Activated CD8-positive, alpha-beta T cell treated with anti-CD3 and anti-CD28 coated beads for 36 hours (primary cell): ENCODE results near the gene XDH. TPM values are rescaled to one million over a fixed set of nuclear protein-coding genes. Genes with fewer than 3 reads are reported as not detected.
A peak's percentile ranks its signal among the peaks of the same experiment; 100 is the strongest.

Experiments
- ATAC-seq: fragments of 200-7000 bp; cut with Tn5 transposase; one replicate; pipeline ENCODE4 v1.10.0; 2021; ENCODE audit warnings: mild to moderate bottlenecking, moderate library complexity
- CTCF ChIA-PET: fragments of 350-600 bp; sonication (Branson Sonifier 250); formaldehyde crosslinking; loops from one replicate; lab custom pipeline; 2021; ENCODE audit warnings: antibody characterized with exemption; lab: Charles Lee
- POLR2A ChIA-PET: fragments of 350-600 bp; sonication (Branson Sonifier 250); formaldehyde crosslinking; loops from one replicate; lab custom pipeline; 2021; ENCODE audit warnings: antibody characterized with exemption; lab: Charles Lee
- DNase-seq: peaks from one replicate; pipeline ENCODE4 v3.0.0-alpha.2; 2020
- H3K27ac Mint-ChIP-seq: one replicate; pipeline ENCODE4 v1.8.0; 2021; ENCODE audit warnings: mild to moderate bottlenecking, mixed read lengths
- H3K27me3 Mint-ChIP-seq: one replicate; pipeline ENCODE4 v1.8.0; 2021; ENCODE audit warnings: mixed read lengths
- H3K36me3 Mint-ChIP-seq: one replicate; pipeline ENCODE4 v1.8.0; 2021; ENCODE audit warnings: low read depth, mixed read lengths
- H3K4me1 Mint-ChIP-seq: one replicate; pipeline ENCODE4 v1.8.0; 2021; ENCODE audit warnings: low read depth, mixed read lengths
- H3K4me3 Mint-ChIP-seq: one replicate; pipeline ENCODE4 v1.8.0; 2021; ENCODE audit warnings: mild to moderate bottlenecking, moderate library complexity, mixed read lengths
- H3K9me3 Mint-ChIP-seq: one replicate; pipeline ENCODE4 v1.8.0; 2021; ENCODE audit warnings: mixed read lengths
- CTCF ChIP-seq: fragments of 200-600 bp; IDR thresholded peaks from one replicate; pipeline ENCODE4 v1.8.0; 2022; ENCODE audit warnings: antibody characterized with exemption, mild to moderate bottlenecking
- intact Hi-C: fragments of 100-400 bp; cut with micrococcal nuclease; formaldehyde crosslinking; loops from one replicate; pipeline ENCODE4 v1.10.0; 2022
- total RNA-seq, 2 experiments: library from RNA; stranded (reverse); gene quantifications; one replicate each; pipeline ENCODE4 v1.2.3, GENCODE V29; 2021

Gene XDH
- total RNA-seq, 2 experiments from 2014 or later = 0.16 TPM; not detected in 1

- peak; percentile 30 for TF ChIP-seq CTCF
These were observed 20.4 kb upstream of the XDH start for GRCh38 chr2:31434911-31435310.

GRCh38 chr2:31433541-31433940 lies 19.0 kb upstream of the XDH start:
- Mint-ChIP-seq H3K4me1 (peaks cover 15% of the 10 kb centered on the region), H3K9me3 (no peaks in the 10 kb centered on the region), H3K4me3 (no peak overlapping the region), H3K36me3 (no peaks in the 10 kb centered on the region), H3K27ac (no peak overlapping the region), H3K27me3 (peaks cover 12% of the 10 kb centered on the region)
- CTCF ChIA-PET = no interaction called here
- POLR2A ChIA-PET = no interaction called here
- no peak for ATAC-seq
- TF ChIP-seq CTCF = no peak
- no peak for DNase-seq
- intact Hi-C loops = no loop called here

More at GRCh38 chr2:31434911-31435310, 20.4 kb upstream of the XDH start:
- ATAC-seq (no peak), DNase-seq (no peak)
- Mint-ChIP-seq H3K4me3 (no peak overlapping the region), H3K27me3 (peaks cover 1% of the 10 kb centered on the region), H3K27ac (no peak overlapping the region), H3K4me1 (peaks cover 6% of the 10 kb centered on the region), H3K9me3 (no peaks in the 10 kb centered on the region), H3K36me3 (no peaks in the 10 kb centered on the region)
- POLR2A ChIA-PET = no interaction called here
- intact Hi-C loops = no loop called here
- CTCF ChIA-PET = no interaction called here

GRCh38 chr2:31430439-31431165 lies 16.1 kb upstream of the XDH start:
- H3K9me3 Mint-ChIP-seq = no peaks in the 10 kb centered on the region
- TF ChIP-seq CTCF = no peak
- no peak overlapping the region for H3K4me3 Mint-ChIP-seq
- DNase-seq = no peak
- H3K4me1 Mint-ChIP-seq = peaks cover 15% of the 10 kb centered on the region
- POLR2A ChIA-PET = interaction anchor here (0.5 kb wide), 1 partner anchor 400 kb away, joined by 3 read pairs; no protein-coding TSS in a partner anchor
- H3K27me3 Mint-ChIP-seq = peaks cover 28% of the 10 kb centered on the region
- no peak overlapping the region for H3K27ac Mint-ChIP-seq
- intact Hi-C loops = no loop called here
- CTCF ChIA-PET = interaction anchor here (1.1 kb wide), 2 partner anchors 10 to 97 kb away, joined by 3 to 4 read pairs; no protein-coding TSS in a partner anchor
- no peak for ATAC-seq
- H3K36me3 Mint-ChIP-seq = no peaks in the 10 kb centered on the region

GRCh38 chr2:31429759-31430438 lies 15.4 kb upstream of the XDH start:
- H3K27me3 Mint-ChIP-seq = peaks cover 28% of the 10 kb centered on the region
- H3K4me1 Mint-ChIP-seq = peaks cover 15% of the 10 kb centered on the region
- no peaks in the 10 kb centered on the region for H3K9me3 Mint-ChIP-seq
- no peaks in the 10 kb centered on the region for H3K36me3 Mint-ChIP-seq
- DNase-seq (peak; percentile 66), ATAC-seq (peak; percentile 58)
- H3K27ac Mint-ChIP-seq = no peak overlapping the region
- ChIA-PET POLR2A (no interaction called here), CTCF (no interaction called here)
- intact Hi-C loops = no loop called here
- no peak overlapping the region for H3K4me3 Mint-ChIP-seq
- no peak for TF ChIP-seq CTCF

GRCh38 chr2:31429040-31429439 lies 14.5 kb upstream of the XDH start:
- H3K36me3 Mint-ChIP-seq = no peaks in the 10 kb centered on the region
- no peak overlapping the region for H3K27ac Mint-ChIP-seq
- H3K27me3 Mint-ChIP-seq = peaks cover 30% of the 10 kb centered on the region
- CTCF ChIA-PET = interaction anchor here (0.8 kb wide), 1 partner anchor 10 kb away, joined by 3 read pairs; no protein-coding TSS in a partner anchor
- no peak for DNase-seq
- POLR2A ChIA-PET = no interaction called here
- no peak overlapping the region for H3K4me3 Mint-ChIP-seq
- no peak for ATAC-seq
- peaks cover 15% of the 10 kb centered on the region for H3K4me1 Mint-ChIP-seq
- TF ChIP-seq CTCF = no peak
- no peaks in the 10 kb centered on the region for H3K9me3 Mint-ChIP-seq
- intact Hi-C loops = no loop called here
